ENCODE measurements around the gene PARVG. TPM values are rescaled to one million over a fixed set of nuclear protein-coding genes. Genes with fewer than 3 reads are reported as not detected.

PARVG gene
- total and polyA plus RNA-seq, 10 of the 15 experiments (the other 5 are each of a cell fraction or from before 2014, with no cell fraction given): 6.3 to 123 (median 71.9) TPM

DNA sequence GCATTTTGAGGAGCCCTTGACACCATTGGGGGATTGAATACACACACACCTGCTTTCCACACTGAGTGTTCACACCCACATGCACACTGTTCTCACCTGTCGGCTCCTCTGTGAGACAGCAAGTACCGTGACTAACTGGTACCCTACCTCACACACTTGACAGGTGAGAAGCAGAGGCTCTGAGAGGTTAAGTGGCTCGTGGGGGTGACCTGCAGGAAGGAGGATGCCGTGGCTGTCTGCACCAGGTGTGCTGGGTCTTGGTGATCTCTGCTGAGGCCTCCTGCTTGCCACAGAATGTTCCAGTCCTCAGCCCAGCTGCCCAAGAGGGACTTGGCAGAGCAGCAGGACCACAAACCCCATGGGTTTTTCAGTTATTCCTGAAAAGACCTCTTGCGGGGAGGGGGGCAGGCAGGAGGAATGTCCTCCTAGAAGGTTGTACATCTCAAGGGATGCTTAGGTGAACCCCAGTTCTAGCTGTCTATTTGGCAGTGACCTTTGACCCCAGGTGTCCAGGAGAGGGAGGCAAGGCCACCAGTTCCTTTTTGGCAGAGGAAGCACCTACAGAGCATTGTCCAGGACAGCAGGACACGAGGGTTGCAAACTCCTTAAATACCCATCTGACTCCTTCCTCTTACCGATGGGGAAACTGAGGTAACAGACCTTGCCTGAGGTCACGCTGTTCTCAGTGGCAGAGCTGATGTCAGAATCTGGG lies 66.0 kb downstream of the PARVG start (continued):
- TF ChIP-seq, protein P1, sequence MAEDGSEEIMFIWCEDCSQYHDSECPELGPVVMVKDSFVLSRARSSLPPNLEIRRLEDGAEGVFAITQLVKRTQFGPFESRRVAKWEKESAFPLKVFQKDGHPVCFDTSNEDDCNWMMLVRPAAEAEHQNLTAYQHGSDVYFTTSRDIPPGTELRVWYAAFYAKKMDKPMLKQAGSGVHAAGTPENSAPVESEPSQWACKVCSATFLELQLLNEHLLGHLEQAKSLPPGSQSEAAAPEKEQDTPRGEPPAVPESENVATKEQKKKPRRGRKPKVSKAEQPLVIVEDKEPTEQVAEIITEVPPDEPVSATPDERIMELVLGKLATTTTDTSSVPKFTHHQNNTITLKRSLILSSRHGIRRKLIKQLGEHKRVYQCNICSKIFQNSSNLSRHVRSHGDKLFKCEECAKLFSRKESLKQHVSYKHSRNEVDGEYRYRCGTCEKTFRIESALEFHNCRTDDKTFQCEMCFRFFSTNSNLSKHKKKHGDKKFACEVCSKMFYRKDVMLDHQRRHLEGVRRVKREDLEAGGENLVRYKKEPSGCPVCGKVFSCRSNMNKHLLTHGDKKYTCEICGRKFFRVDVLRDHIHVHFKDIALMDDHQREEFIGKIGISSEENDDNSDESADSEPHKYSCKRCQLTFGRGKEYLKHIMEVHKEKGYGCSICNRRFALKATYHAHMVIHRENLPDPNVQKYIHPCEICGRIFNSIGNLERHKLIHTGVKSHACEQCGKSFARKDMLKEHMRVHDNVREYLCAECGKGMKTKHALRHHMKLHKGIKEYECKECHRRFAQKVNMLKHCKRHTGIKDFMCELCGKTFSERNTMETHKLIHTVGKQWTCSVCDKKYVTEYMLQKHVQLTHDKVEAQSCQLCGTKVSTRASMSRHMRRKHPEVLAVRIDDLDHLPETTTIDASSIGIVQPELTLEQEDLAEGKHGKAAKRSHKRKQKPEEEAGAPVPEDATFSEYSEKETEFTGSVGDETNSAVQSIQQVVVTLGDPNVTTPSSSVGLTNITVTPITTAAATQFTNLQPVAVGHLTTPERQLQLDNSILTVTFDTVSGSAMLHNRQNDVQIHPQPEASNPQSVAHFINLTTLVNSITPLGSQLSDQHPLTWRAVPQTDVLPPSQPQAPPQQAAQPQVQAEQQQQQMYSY (CRISPR knock-in tag; IDR thresholded peaks at IDR 0.05): no peak
- no peak for TF ChIP-seq CUX1 (IDR thresholded peaks at IDR 0.05; ENCODE audit: insufficient replicate concordance, low read depth, low read length)

Data from GM12878 (cell line).